ENCODE data around the gene CREBRF. TPM values are rescaled to one million over a fixed set of nuclear protein-coding genes. Genes with fewer than 3 reads are reported as not detected.

CREBRF gene
- total RNA-seq, 1 donor from 2014 or later, result 34.4 TPM

GRCh38 chr5:173018358-173018757 lies 37.8 kb upstream of the CREBRF start:
- Histone ChIP-seq H3K4me1 (peaks cover 24% of the 10 kb centered on the region), H3K4me3 (no peak overlapping the region), H3K9me3 (no peaks in the 10 kb centered on the region), H3K27me3 (no peaks in the 10 kb centered on the region), H3K27ac (no peak overlapping the region), H3K36me3 (peaks cover 0 to 22% of the 10 kb centered on the region in 2 donors)
- TF ChIP-seq POLR2AphosphoS5 (IDR thresholded peaks at IDR 0.05; ENCODE audit: insufficient read depth in 1 of 2, low read depth in 1 of 2), result no peak
- no peak for TF ChIP-seq CTCF (IDR thresholded peaks at IDR 0.05)
- no peak for TF ChIP-seq POLR2A (IDR thresholded peaks at IDR 0.05)
- peak in 1 of 2 donors; percentile 60 for DNase-seq (ENCODE audit: extremely low spot score in 2 of 2)
- intact Hi-C loops (cut with DNase I), result loop anchor here (5.0 kb wide), 1 partner anchor 39 kb away; the partner anchor contains the start of gene CREBRF

- Histone ChIP-seq H3K4me3 (no peak overlapping the region), H3K9me3 (no peaks in the 10 kb centered on the region), H3K36me3 (peaks cover 0 to 22% of the 10 kb centered on the region in 2 donors), H3K4me1 (peaks cover 21% of the 10 kb centered on the region), H3K27me3 (no peaks in the 10 kb centered on the region), H3K27ac (no peak overlapping the region)
- intact Hi-C loops (cut with DNase I), result no loop called here
- TF ChIP-seq CTCF (IDR thresholded peaks at IDR 0.05) (no peak), POLR2A (IDR thresholded peaks at IDR 0.05) (no peak), POLR2AphosphoS5 (IDR thresholded peaks at IDR 0.05; ENCODE audit: insufficient read depth in 1 of 2, low read depth in 1 of 2) (no peak)
- DNase-seq (ENCODE audit: extremely low spot score in 2 of 2), result peak in 1 of 2 donors; percentile 20
These were observed 36.0 kb upstream of the CREBRF start for GRCh38 chr5:173020154-173020581.

DNA sequence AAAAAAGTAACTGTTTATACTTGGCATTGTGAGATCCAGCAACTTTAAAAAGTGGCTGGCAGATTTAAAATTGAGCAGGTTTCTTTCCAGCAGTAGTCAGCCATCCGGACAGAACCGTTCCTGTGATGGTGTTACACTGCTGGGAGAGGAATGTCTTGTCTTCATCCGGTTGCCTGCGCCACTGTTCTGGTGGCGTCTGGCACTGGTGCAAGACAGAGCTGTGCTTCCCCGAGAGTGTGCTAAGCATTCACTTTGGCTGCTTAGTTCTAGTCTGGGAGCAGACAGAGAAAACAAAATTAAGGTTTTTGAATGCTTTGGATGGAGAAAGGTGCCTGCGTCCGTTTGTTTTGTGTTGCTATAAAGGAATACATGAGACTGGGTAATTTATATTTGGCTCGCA lies 35.5 kb upstream of the CREBRF start:
- peak in 1 of 2 donors; percentile 44 for DNase-seq (ENCODE audit: extremely low spot score in 2 of 2)
- Histone ChIP-seq H3K9me3 (no peaks in the 10 kb centered on the region), H3K4me3 (no peak overlapping the region), H3K4me1 (peaks cover 16% of the 10 kb centered on the region), H3K36me3 (peaks cover 0 to 22% of the 10 kb centered on the region in 2 donors), H3K27ac (no peak overlapping the region), H3K27me3 (no peaks in the 10 kb centered on the region)
- intact Hi-C loops (cut with DNase I), result no loop called here
- TF ChIP-seq CTCF (IDR thresholded peaks at IDR 0.05) (no peak), POLR2A (IDR thresholded peaks at IDR 0.05) (no peak), POLR2AphosphoS5 (IDR thresholded peaks at IDR 0.05; ENCODE audit: insufficient read depth in 1 of 2, low read depth in 1 of 2) (no peak)

GRCh38 chr5:173025651-173026050 lies 30.5 kb upstream of the CREBRF start:
- DNase-seq (ENCODE audit: extremely low spot score in 2 of 2), result no peak
- TF ChIP-seq CTCF (IDR thresholded peaks at IDR 0.05) (no peak), POLR2AphosphoS5 (IDR thresholded peaks at IDR 0.05; ENCODE audit: insufficient read depth in 1 of 2, low read depth in 1 of 2) (no peak), POLR2A (IDR thresholded peaks at IDR 0.05) (no peak)
- Histone ChIP-seq H3K4me3 (no peak overlapping the region), H3K4me1 (peaks cover 24% of the 10 kb centered on the region), H3K9me3 (no peaks in the 10 kb centered on the region), H3K27ac (no peak overlapping the region), H3K27me3 (no peaks in the 10 kb centered on the region), H3K36me3 (peaks cover 0 to 20% of the 10 kb centered on the region in 2 donors)
- intact Hi-C loops (cut with DNase I), result no loop called here

DNA sequence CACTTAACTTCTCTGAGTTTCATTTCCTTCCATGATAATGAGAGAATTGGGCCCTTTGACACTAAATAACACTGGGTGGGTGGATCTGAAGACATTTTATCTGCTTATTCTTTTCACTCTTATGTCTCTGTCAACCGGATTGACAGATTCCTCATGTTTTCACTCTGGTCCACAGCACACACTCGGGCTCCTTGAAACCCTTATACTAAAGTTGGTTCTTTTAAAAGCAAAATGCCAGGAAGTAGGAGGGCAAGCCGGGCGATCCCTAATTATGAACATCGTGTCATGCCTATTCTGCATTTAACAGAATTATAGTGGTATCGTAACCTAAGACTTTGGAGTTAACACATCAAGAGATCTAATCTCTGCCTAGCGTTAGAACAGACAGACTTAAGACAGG lies 28.2 kb upstream of the CREBRF start:
- Histone ChIP-seq H3K4me3 (no peak overlapping the region), H3K36me3 (peaks cover 0 to under 1% of the 10 kb centered on the region in 2 donors), H3K9me3 (no peaks in the 10 kb centered on the region), H3K27ac (no peak overlapping the region), H3K27me3 (no peaks in the 10 kb centered on the region), H3K4me1 (peaks cover 27% of the 10 kb centered on the region)
- intact Hi-C loops (cut with DNase I), result no loop called here
- DNase-seq (ENCODE audit: extremely low spot score in 2 of 2), result no peak
- TF ChIP-seq CTCF (IDR thresholded peaks at IDR 0.05) (no peak), POLR2AphosphoS5 (IDR thresholded peaks at IDR 0.05; ENCODE audit: insufficient read depth in 1 of 2, low read depth in 1 of 2) (no peak), POLR2A (IDR thresholded peaks at IDR 0.05) (no peak)

All from vagina (tissue), 2 donors.